Esophagus (tissue), 2 donors: ENCODE data around the gene TIGD4. TPM values are rescaled to one million over a fixed set of nuclear protein-coding genes. Genes with fewer than 3 reads are reported as not detected.

Experiments used
- polyA plus RNA-seq, 2 donors: library from polyadenylated mRNA; stranded (reverse); fragments of 200-250 nt; gene quantifications; one replicate each; pipeline ENCODE4 v1.2.3, GENCODE V29; 2013
- donor health status: healthy with polysubstance abuse.
- donor health status: Bipolar disorder and iron deficiency.

The TIGD4 gene
- polyA plus RNA-seq, 2 donors: 0.04 to 0.05 TPM

Other genes starting within 250 kb of the TIGD4 start
- gene FBXW7, start 243.6 kb downstream of the TIGD4 start, polyA plus RNA-seq: 10 to 100 TPM in 1 of 2 donors, 1 to 10 TPM in 1; 9.8 to 17.0 TPM
- gene TMEM154, start 99.7 kb downstream of the TIGD4 start, polyA plus RNA-seq: 10 to 100 TPM; 17.7 to 24.2 TPM
- gene ARFIP1, start 224 bp upstream of the TIGD4 start, polyA plus RNA-seq: 10 to 100 TPM; 13.7 to 14.3 TPM
- 1 to 10 TPM; 4.7 to 6.7 TPM for gene FHDC1, start 156.6 kb upstream of the TIGD4 start, polyA plus RNA-seq